GM23338 (cell line): ENCODE results near the gene ASIC5. TPM values are rescaled to one million over a fixed set of nuclear protein-coding genes. Genes with fewer than 3 reads are reported as not detected.

Experiments used
- ATAC-seq: fragments of 200-7000 bp; cut with Tn5 transposase; 3 replicates; pipeline ENCODE4 v1.9.1; 2020
- DNase-seq: peaks from one replicate; pipeline ENCODE4 v3.0.0-alpha.2; 2015; ENCODE audit warnings: low spot score
- H2AFZ ChIP-seq: fragments of 200-600 bp; sonication (generic); 2 replicates; pipeline ENCODE4 v1.8.0; 2016; ENCODE audit warnings: antibody characterized with exemption, mild to moderate bottlenecking, moderate library complexity
- H3F3A ChIP-seq: fragments of 200-600 bp; sonication (generic); replicated peaks from 2 replicates; pipeline ENCODE4 v1.8.0; 2017; ENCODE audit warnings: antibody characterized with exemption, mixed run types, low read depth
- H3K27ac ChIP-seq: fragments of 200-600 bp; sonication (generic); 2 replicates; pipeline ENCODE4 v1.6.1; 2016; ENCODE audit warnings: low read depth
- H3K27me3 ChIP-seq: fragments of 200-600 bp; sonication (generic); 2 replicates; pipeline ENCODE4 v1.8.0; 2016; ENCODE audit warnings: mild to moderate bottlenecking, mixed run types, moderate library complexity; ENCODE audit not compliant: insufficient read depth
- H3K36me3 ChIP-seq: fragments of 200-600 bp; sonication (generic); 2 replicates; pipeline ENCODE4 v1.8.0; 2016; ENCODE audit warnings: mild to moderate bottlenecking; ENCODE audit not compliant: insufficient read depth
- H3K4me1 ChIP-seq: fragments of 200-600 bp; sonication (generic); 2 replicates; pipeline ENCODE4 v1.8.0; 2016; ENCODE audit warnings: mild to moderate bottlenecking, moderate library complexity; ENCODE audit not compliant: insufficient read depth
- H3K4me2 ChIP-seq: fragments of 200-600 bp; sonication (generic); 2 replicates; pipeline ENCODE4 v1.7.1; 2017; ENCODE audit warnings: mixed run types
- H3K4me3 ChIP-seq: fragments of 200-600 bp; sonication (generic); 2 replicates; pipeline ENCODE4 v1.6.1; 2016; ENCODE audit warnings: mixed run types
- H3K79me2 ChIP-seq: fragments of 200-600 bp; sonication (generic); replicated peaks from 2 replicates; pipeline ENCODE4 v1.8.0; 2017; ENCODE audit warnings: mild to moderate bottlenecking; ENCODE audit not compliant: insufficient read depth
- H3K9me2 ChIP-seq: fragments of 200-600 bp; sonication (generic); 2 replicates; pipeline ENCODE4 v1.8.0; 2017; ENCODE audit not compliant: insufficient read depth
- H4K20me1 ChIP-seq: fragments of 200-600 bp; sonication (generic); replicated peaks from 2 replicates; pipeline ENCODE4 v1.8.0; 2017; ENCODE audit warnings: mild to moderate bottlenecking; ENCODE audit not compliant: insufficient read depth
- H3K27ac Mint-ChIP-seq: 2 replicates; pipeline ENCODE4 v1.8.0; 2020; ENCODE audit warnings: inconsistent platforms, mild to moderate bottlenecking, moderate library complexity, mixed read lengths
- H3K27me3 Mint-ChIP-seq: 3 replicates; pipeline ENCODE4 v1.8.0; 2022; ENCODE audit warnings: low read depth, mild to moderate bottlenecking, moderate library complexity, mixed read lengths, inconsistent platforms; ENCODE audit not compliant: insufficient read depth, poor library complexity
- H3K36me3 Mint-ChIP-seq: 3 replicates; pipeline ENCODE4 v1.8.0; 2021; ENCODE audit warnings: low read depth, mild to moderate bottlenecking, inconsistent platforms, moderate library complexity, mixed read lengths
- H3K4me1 Mint-ChIP-seq: 3 replicates; pipeline ENCODE4 v1.8.0; 2020; ENCODE audit warnings: mild to moderate bottlenecking, inconsistent platforms, mixed read lengths
- H3K4me3 Mint-ChIP-seq: 3 replicates; pipeline ENCODE4 v1.8.0; 2021; ENCODE audit warnings: moderate library complexity, mild to moderate bottlenecking, inconsistent platforms, mixed read lengths
- H3K9me3 Mint-ChIP-seq: 3 replicates; pipeline ENCODE4 v1.8.0; 2020; ENCODE audit warnings: moderate library complexity, mild to moderate bottlenecking, inconsistent platforms, mixed read lengths
- ETS1 ChIP-seq: IDR thresholded peaks from 2 replicates; pipeline ENCODE4 v1.6.1; 2016; ENCODE audit warnings: antibody characterized with exemption
- EZH2 ChIP-seq: fragments of 200-600 bp; sonication (generic); IDR thresholded peaks from one replicate; pipeline ENCODE4 v1.8.0; 2017; ENCODE audit warnings: antibody characterized with exemption, mild to moderate bottlenecking, low read depth; ENCODE audit not compliant: unreplicated experiment
- NANOG ChIP-seq: IDR thresholded peaks from 2 replicates; pipeline ENCODE4 v1.6.1; 2016; ENCODE audit warnings: antibody characterized with exemption, borderline replicate concordance
- POLR2AphosphoS5 ChIP-seq: IDR thresholded peaks from 2 replicates; pipeline ENCODE4 v1.6.1; 2016; ENCODE audit warnings: antibody characterized with exemption, low read depth
- REST ChIP-seq: IDR thresholded peaks from one replicate; pipeline ENCODE4 v1.6.1; 2018; ENCODE audit warnings: antibody characterized with exemption; ENCODE audit not compliant: unreplicated experiment
- STAT1 ChIP-seq: IDR thresholded peaks from one replicate; pipeline ENCODE4 v1.6.1; 2016; ENCODE audit warnings: antibody characterized with exemption; ENCODE audit not compliant: unreplicated experiment
- ZNF114 ChIP-seq: fragments of 250-450 bp; sonication (Bioruptor Pico); IDR thresholded peaks from 2 replicates; pipeline ENCODE4 v1.5.0; 2020; ENCODE audit warnings: mild to moderate bottlenecking, moderate library complexity
- ZNF462 ChIP-seq: fragments of 250-450 bp; sonication (Bioruptor Pico); IDR thresholded peaks from 2 replicates; pipeline ENCODE4 v1.5.0; 2020; ENCODE audit warnings: mild to moderate bottlenecking, moderate library complexity
- polyA plus RNA-seq: library from polyadenylated mRNA; unstranded; fragments of >200 nt; fragmentation: Nextera tagmentation; extraction: Ambion mirVana; gene quantifications from 2 replicates; pipeline ENCODE4 v1.2.1, GENCODE V29; 2016
- total RNA-seq: library from RNA; depleted of rRNA; stranded (reverse); fragments of >200 nt; shearing (Covaris generic); gene quantifications from 2 replicates; pipeline ENCODE4 v1.2.3, GENCODE V29; 2014; rRNA removed

Gene ASIC5
- total and polyA plus RNA-seq, 2 experiments from 2014 or later: not detected

GRCh38 chr4:155780775-155781174, 85.3 kb downstream of the ASIC5 start:
- no peak overlapping the region for H3K4me3 ChIP-seq
- TF ChIP-seq ZNF114 (CRISPR knock-in tag): no peak
- no peak for TF ChIP-seq REST
- no peak for TF ChIP-seq EZH2
- TF ChIP-seq STAT1: no peak
- TF ChIP-seq POLR2AphosphoS5: no peak
- TF ChIP-seq ETS1: no peak
- TF ChIP-seq ZNF462 (CRISPR knock-in tag): no peak
- TF ChIP-seq NANOG: no peak
- no peak overlapping the region for H3K4me2 ChIP-seq
- Mint-ChIP-seq H3K4me1 (peaks cover 32% of the 10 kb centered on the region), H3K4me3 (no peak overlapping the region), H3K27me3 (no peaks in the 10 kb centered on the region), H3K9me3 (no peaks in the 10 kb centered on the region), H3K27ac (no peak overlapping the region), H3K36me3 (no peaks in the 10 kb centered on the region)
- H3K4me1 ChIP-seq: peaks cover 35% of the 10 kb centered on the region
- no peaks in the 10 kb centered on the region for H3K9me2 ChIP-seq
- no peak overlapping the region for H2AFZ ChIP-seq
- H3K79me2 ChIP-seq: no peaks in the 10 kb centered on the region
- no peak overlapping the region for H3K27ac ChIP-seq
- DNase-seq (no peak), ATAC-seq (no peak)
- H3K36me3 ChIP-seq: no peaks in the 10 kb centered on the region
- no peaks in the 10 kb centered on the region for H3F3A ChIP-seq
- H4K20me1 ChIP-seq: no peaks in the 10 kb centered on the region
- no peaks in the 10 kb centered on the region for H3K27me3 ChIP-seq

Other genes with a start within 250 kb of the ASIC5 start
- not detected in 2 replicates for gene GUCY1A1, start 199.4 kb downstream of the ASIC5 start, total RNA-seq
- gene GUCY1A1, start 199.4 kb downstream of the ASIC5 start, polyA plus RNA-seq: not detected in 2 replicates
- 4.3 TPM in 2 replicates for gene GUCY1B1, start 107.3 kb downstream of the ASIC5 start, total RNA-seq
- gene GUCY1B1, start 107.3 kb downstream of the ASIC5 start, polyA plus RNA-seq: 2.3 and 2.6 TPM in 2 replicates
- 0.10 TPM in 1 of 2 replicates, not detected in the other for gene TDO2, start 37.4 kb upstream of the ASIC5 start, total RNA-seq
- gene TDO2, start 37.4 kb upstream of the ASIC5 start, polyA plus RNA-seq: not detected in 2 replicates
- gene CTSO, start 87.6 kb upstream of the ASIC5 start, total RNA-seq: 0.78 and 0.83 TPM in 2 replicates
- 0.44 and 0.73 TPM in 2 replicates for gene CTSO, start 87.6 kb upstream of the ASIC5 start, polyA plus RNA-seq